ENCODE measurements around the gene ALDH1A1.

GRCh38 chr9:72937545-72937944, 15.3 kb downstream of the ALDH1A1 start:
- no peak for TF ChIP-seq CTCF (IDR thresholded peaks at IDR 0.05 in 4 of 5, conservative IDR thresholded peaks at IDR 0.05 in 1 of 5)
- TF ChIP-seq POLR2A (IDR thresholded peaks at IDR 0.05), result no peak
